HG02588 (cell line): ENCODE results near the gene ABCB8.
"Not testable (repeated sequence)": the region's sequence is repeated elsewhere in the genome, so short reads cannot be mapped to it uniquely, and the experiment has no call there.

ENCODE experiments used
- ATAC-seq: cut with Tn5 transposase; IDR thresholded peaks from one replicate; pipeline ENCODE4 v1.9.1; 2021; ENCODE audit warnings: mild to moderate bottlenecking, moderate library complexity; ENCODE audit not compliant: unreplicated experiment

ABCB8 gene

GRCh38 chr7:151013733-151014497 is 14.3 kb upstream of the ABCB8 start:
- ATAC-seq = no peak

DNA sequence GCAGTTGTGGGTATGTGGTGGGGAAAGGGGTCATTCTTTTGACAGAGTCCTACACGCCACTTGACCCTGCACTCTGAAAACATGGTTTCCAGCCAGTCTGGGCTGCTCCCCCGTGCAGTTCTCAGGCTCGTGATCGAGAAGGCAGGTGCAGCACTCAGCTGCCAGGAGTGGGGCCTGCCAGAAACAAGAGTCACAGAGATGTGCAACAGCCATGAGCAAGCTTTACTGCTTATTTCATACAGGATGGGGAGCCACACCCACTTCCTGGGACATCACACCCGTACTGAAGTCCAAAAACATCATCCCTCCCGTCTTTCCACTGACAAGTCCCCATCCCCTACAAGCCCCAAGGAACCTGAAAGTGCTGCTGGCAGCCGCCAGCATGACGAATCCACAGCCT is 13.3 kb upstream of the ABCB8 start:
- no peak for ATAC-seq

GRCh38 chr7:151015967-151016366 is 12.3 kb upstream of the ABCB8 start:
- no peak for ATAC-seq

- no peak for ATAC-seq
Measured at GRCh38 chr7:151016505-151016904, 11.7 kb upstream of the ABCB8 start.

DNA sequence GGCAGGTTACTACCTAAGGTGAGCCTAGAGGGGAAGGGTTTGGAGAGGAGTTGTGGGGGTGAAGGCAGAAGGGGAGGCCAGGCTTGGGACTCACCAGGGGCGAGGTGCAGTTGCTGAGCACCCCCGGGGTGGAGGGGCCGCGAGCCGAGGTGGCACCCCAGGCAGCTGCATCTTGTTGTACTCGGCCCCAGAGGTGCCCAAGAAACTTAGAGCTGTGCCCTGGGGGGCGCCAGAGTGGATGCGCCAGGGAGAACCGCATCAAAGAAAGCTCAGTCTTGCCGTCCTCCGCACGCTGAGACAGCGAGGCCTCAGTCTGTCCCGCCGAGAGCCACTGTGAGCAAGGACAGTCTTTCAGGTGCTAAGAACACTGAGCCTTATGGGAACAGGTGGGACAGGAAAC is 11.3 kb upstream of the ABCB8 start:
- ATAC-seq = no peak

- ATAC-seq = no peak
Measured at GRCh38 chr7:151017370-151017952, 10.8 kb upstream of the ABCB8 start.

DNA sequence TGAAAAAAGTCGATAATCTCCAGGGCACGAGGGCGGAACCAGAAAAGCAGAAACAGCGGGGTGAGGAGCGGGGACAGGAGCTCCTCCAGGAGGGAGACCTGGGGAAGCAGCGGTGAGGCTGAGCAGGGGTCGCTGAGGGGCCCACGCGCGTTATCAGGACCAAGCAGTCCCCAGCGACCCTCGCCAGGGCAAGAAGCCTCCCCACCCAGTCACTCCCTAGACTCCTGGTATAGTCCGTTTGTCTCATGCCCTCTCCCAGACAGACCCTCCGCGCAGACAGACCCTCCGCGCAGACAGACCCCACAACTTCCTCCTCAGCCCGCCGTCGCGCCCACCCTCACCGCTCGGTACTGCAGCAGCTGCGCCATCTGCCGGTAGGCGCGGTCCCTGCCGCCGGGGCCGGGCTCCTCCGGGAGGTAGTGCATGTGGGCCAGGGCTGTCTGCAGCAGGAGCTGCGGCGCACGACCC is 10.3 kb upstream of the ABCB8 start:
- peak; percentile 57 for ATAC-seq

DNA sequence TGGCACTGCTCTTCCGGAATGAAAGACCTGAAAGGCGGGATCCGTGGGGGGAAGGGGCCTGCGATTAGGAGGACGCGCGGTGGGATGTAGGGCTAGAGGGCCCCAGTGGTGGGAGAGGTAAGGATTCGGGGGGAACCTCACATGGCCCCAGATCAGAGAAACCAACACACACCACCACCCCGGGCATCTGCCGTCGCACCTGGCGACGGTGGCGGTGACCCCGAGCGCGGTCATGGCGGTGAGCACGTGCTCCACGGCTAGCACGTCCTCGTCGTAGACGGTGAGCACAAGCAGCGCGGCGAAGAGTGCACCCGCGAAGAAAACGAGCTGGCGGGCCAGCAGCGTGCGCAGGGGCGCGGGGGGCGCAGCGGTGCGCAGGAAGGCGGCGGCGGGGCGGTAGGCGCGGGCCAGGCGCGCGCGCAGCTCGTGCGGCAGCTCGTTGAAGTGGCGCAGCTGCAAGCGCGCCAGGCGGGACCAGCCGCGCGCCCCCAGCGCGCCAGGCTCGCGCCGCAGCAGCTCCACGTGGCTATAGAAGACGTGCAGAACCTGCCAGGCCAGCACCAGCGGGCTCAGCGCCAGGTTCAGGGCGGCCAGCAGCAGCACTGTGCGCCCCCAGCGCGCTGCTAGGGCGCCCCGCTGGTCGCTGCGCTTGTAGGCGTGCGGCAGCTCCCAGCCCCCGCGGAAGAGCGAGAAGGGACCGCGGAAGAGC is 9.7 kb upstream of the ABCB8 start:
- ATAC-seq = no peak

GRCh38 chr7:151019130-151019447 is 9.2 kb upstream of the ABCB8 start:
- ATAC-seq = no peak

DNA sequence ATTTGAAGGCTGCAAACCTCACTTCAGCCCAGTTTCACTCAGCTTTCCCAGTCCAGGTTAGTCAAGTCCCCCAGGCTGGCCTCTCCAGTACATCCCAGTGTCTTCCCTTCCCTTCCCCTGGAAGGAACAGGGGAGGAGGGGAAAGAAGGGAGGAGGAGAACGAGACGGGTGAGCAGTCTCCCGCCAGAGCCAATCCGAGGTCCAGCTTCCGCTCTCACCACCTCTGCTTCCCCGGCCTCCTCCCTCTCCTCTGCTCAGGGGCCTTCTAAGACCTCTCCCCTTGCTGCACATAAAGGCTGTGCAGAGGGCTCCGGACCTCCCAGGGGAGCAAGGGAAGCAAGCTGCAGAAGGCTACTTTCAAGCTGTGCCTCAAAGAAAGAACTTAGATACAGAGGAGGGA is 8.0 kb upstream of the ABCB8 start:
- ATAC-seq = no peak

- ATAC-seq = no peak
Measured at GRCh38 chr7:151023232-151023631, 5.0 kb upstream of the ABCB8 start.

DNA sequence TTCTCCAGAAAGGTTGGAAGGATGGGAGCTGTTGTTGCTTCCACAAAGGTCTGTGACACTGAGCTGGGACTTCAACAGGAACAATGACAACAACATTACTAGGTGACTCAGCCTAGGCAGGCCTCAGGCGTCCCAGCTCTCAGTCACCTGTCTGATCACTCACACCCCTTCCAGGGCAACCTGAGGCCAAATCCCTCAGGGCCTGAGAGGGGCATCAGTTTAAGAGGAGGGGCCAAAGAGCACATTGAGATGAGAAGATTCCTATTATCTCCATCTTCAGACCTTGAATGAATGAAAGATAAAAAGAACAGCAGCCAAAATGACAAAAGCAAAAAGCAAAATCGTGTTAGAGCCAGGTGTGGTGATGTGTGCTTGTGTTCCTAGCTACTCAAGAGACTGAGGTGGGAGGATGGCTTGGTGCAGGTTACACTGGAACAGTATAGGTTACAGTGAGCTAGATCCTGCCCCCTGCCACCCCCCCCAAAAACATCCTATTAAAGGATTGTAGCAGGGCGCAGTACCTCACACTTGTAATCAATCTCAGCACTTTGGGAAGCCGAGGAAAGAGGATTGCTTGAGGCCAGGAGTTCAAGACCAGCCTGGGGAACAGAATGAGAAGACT is 3.7 kb upstream of the ABCB8 start, which contains the start of gene ATG9B:
Gene ATG9B, minus strand, starts transcription at position 60 of the 622 bp plus-strand sequence. CDS start 71 bp downstream, outside the sequence.
- ATAC-seq = no peak

- no peak for ATAC-seq
Measured at GRCh38 chr7:151025924-151026671, 2.2 kb upstream of the ABCB8 start.

GRCh38 chr7:151026771-151027727 is 1.2 kb upstream of the ABCB8 start:
- not testable (repeated sequence) for ATAC-seq

DNA sequence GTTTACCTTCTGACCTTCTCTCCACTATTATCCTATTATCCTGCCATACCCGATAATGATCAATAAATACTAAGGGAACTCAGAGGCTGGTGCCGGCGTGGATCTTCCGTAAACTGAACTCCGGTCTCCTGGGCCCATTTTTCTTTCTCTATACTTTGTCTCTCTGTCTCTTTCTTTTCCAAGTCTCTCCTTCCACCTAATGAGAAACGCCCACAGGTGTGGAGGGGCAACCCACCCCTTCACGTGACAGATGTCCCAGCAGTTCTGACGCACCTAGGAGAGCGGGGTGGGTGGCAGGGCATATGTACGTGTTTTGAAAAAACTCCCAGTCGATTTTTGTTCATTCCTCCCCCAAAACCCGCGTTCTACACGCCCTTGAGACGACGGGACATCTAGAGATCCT is 521 bp upstream of the ABCB8 start:
- ATAC-seq = peak; percentile 3

DNA sequence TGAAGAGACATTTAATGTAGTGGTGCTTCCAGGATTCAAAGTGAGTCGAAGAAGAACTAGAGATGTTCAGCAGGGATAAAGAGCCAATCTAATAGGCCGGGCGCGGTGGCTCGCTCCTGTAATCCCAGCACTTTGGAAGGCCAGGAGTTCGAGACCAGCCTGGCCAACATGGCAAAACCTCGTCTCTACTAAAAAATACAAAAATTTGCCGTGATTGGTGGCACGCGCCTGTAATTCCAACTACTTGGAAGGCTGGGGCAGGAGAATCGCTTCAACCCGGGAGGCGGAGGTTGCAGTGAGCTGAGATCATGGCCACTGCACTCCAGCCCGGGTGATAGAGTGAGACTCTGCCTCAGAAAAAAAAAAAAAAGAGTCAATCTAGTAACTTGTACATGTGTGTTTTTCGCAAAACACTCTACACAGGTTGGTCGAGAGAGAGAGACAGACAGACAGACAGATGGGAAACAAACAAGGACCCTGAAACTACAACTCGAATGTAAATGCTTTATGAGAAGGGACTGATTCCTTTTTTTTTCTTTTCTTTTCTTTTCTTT is 775 bp downstream of the ABCB8 start:
- no peak for ATAC-seq

DNA sequence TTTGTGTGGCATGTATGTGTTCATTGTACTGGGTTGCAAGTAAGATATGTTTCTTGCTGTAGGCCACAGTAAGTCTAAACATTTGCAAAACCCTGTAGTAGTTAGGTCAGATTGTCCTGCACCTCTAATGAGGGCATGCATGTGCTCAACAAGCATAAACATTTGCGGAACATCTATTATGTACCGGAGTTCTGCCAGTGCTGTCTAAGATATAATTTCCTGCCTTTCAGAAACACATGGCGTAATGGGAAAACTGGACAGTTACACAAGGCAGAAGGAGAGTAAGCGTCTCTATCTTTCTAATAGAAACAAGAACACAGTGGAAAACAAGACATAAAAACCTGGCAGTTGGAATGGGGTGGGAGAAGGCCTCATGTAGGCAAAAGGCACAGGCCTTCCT is 2.8 kb downstream of the ABCB8 start:
- no peak for ATAC-seq

DNA sequence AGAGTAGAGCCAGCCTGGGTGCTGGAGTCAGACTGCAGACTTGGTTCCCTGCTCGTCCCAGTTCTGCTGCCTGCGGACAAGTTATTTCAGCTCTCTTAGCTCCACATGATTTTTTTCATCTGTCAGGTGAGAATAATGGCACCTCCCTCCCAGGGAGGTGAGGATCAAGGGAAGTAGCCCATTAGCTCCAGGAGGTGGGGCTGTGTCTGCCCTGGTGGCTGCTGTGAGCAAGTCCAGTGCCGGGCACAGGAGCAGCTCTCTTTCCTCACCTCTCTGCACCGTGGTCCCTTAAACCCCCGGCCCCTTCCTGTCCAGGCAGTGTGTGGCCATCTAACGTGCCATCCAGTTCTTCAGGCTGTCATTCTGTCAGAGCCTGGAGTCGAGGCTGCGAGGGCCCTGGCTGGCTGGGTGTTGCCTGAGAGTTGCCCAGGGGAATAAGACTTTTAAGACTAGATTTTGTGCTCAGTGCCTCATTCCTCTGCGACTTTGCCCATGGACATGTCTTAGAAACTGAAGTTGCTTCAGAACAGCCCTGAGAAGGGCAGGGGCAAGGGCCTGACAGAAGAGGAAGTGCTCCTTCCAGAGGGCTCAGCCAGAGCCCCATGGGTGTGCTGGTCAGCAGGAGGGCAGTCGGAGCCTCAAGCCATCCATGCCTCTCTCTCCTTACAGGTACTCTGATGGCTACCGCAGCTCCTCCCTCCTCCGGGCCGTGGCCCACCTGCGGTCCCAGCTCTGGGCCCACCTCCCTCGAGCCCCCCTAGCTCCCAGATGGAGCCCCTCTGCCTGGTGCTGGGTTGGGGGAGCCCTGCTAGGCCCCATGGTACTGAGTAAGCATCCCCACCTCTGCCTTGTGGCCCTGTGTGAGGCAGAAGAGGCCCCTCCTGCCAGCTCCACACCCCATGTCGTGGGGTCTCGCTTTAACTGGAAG is 5.0 kb downstream of the ABCB8 start:
- ATAC-seq = no peak
